G401.6 (cell line): ENCODE measurements around the gene PTGR2.
"Not testable (repeated sequence)": the region's sequence is repeated elsewhere in the genome, so short reads cannot be mapped to it uniquely, and the experiment has no call there.

Source experiments
- FAIRE-seq: peaks from 2 replicates; lab custom pipeline; 2012; peaks lifted over from hg19 to GRCh38; lab: Jason Lieb, UNC

Gene PTGR2

GRCh38 chr14:73887694-73888459, 36.2 kb downstream of the PTGR2 start:
- no peak for FAIRE-seq

- peak; percentile 45 for FAIRE-seq
These were observed 36.8 kb downstream of the PTGR2 start for GRCh38 chr14:73888460-73888725.

- FAIRE-seq, result peak; percentile 55
These were observed 37.3 kb downstream of the PTGR2 start for GRCh38 chr14:73888971-73889370.

GRCh38 chr14:73889376-73889775, 37.7 kb downstream of the PTGR2 start:
- no peak for FAIRE-seq

- not testable (repeated sequence) for FAIRE-seq
These were observed 42.6 kb downstream of the PTGR2 start for GRCh38 chr14:73894180-73894687.

GRCh38 chr14:73895939-73896338, 44.3 kb downstream of the PTGR2 start:
- FAIRE-seq, result no peak

- FAIRE-seq, result no peak
These were observed 44.9 kb downstream of the PTGR2 start for GRCh38 chr14:73896521-73896920.

GRCh38 chr14:73903028-73903427, 51.4 kb downstream of the PTGR2 start:
- no peak for FAIRE-seq

- no peak for FAIRE-seq
These were observed 58.0 kb downstream of the PTGR2 start for GRCh38 chr14:73909681-73910080.

GRCh38 chr14:73913256-73913655, 61.6 kb downstream of the PTGR2 start:
- no peak for FAIRE-seq

- no peak for FAIRE-seq
These were observed 64.7 kb downstream of the PTGR2 start for GRCh38 chr14:73916324-73916723.

GRCh38 chr14:73919457-73919856, 67.8 kb downstream of the PTGR2 start:
- FAIRE-seq, result not testable (repeated sequence)

GRCh38 chr14:73924337-73924736, 72.7 kb downstream of the PTGR2 start:
- FAIRE-seq, result no peak
